CD8-positive, alpha-beta memory T cell (primary cell): Measurements from ENCODE around the gene MYT1. TPM values are rescaled to one million over a fixed set of nuclear protein-coding genes. Genes with fewer than 3 reads are reported as not detected.
"Not testable (repeated sequence)": the region's sequence is repeated elsewhere in the genome, so short reads cannot be mapped to it uniquely, and the experiment has no call there.

ENCODE experiments used
- CTCF ChIA-PET: fragments of 350-600 bp; sonication (Branson Sonifier 250); formaldehyde crosslinking; loops from one replicate; lab custom pipeline; 2021; ENCODE audit warnings: antibody characterized with exemption; lab: Charles Lee
- POLR2A ChIA-PET: fragments of 350-600 bp; sonication (Branson Sonifier 250); formaldehyde crosslinking; loops from one replicate; lab custom pipeline; 2021; ENCODE audit warnings: antibody characterized with exemption; lab: Charles Lee
- DNase-seq, 5 donors: peaks; one replicate each; pipeline versions ENCODE4 v3.0.0 to v3.0.0-alpha.2; 2020 to 2022; ENCODE audit warnings: mixed read lengths in 1 of 5
- H3K27ac ChIP-seq: one replicate; pipeline ENCODE4 v1.7.0; 2013; ENCODE audit warnings: low read depth, mild to moderate bottlenecking, low read length, moderate library complexity
- H3K27me3 ChIP-seq: 2 replicates; pipeline ENCODE4 v1.7.0; 2013; ENCODE audit warnings: low read length, mild to moderate bottlenecking; ENCODE audit not compliant: insufficient read depth, poor library complexity, severe bottlenecking
- H3K36me3 ChIP-seq: 2 replicates; pipeline ENCODE4 v1.7.0; 2013; ENCODE audit warnings: mild to moderate bottlenecking, low read length, moderate library complexity; ENCODE audit not compliant: insufficient read depth
- H3K4me1 ChIP-seq: 2 replicates; pipeline ENCODE4 v1.7.0; 2013; ENCODE audit warnings: mild to moderate bottlenecking, low read length, moderate library complexity; ENCODE audit not compliant: insufficient read depth
- H3K4me3 ChIP-seq: 2 replicates; pipeline ENCODE4 v1.7.0; 2013; ENCODE audit warnings: mild to moderate bottlenecking, low read length
- H3K9me3 ChIP-seq: 2 replicates; pipeline ENCODE4 v1.7.0; 2013; ENCODE audit warnings: mild to moderate bottlenecking, low read length
- H3K27ac Mint-ChIP-seq, 8 donors: one replicate each; pipeline ENCODE4 v1.8.0; 2020 to 2021; ENCODE audit warnings: mixed read lengths in 8 of 8, mild to moderate bottlenecking in 6 of 8, inconsistent platforms in 3 of 8, moderate library complexity in 3 of 8
- H3K27me3 Mint-ChIP-seq, 2 donors: one replicate each; pipeline ENCODE4 v1.8.0; 2020 to 2021; ENCODE audit warnings: mixed read lengths in 2 of 2, mild to moderate bottlenecking in 1 of 2, moderate library complexity in 1 of 2
- H3K36me3 Mint-ChIP-seq, 3 donors: one replicate each; pipeline ENCODE4 v1.8.0; 2020 to 2021; ENCODE audit warnings: mixed read lengths in 3 of 3, inconsistent platforms in 1 of 3, mild to moderate bottlenecking in 1 of 3
- H3K4me1 Mint-ChIP-seq, 3 donors: one replicate each; pipeline ENCODE4 v1.8.0; 2020 to 2021; ENCODE audit warnings: mixed read lengths in 3 of 3, inconsistent platforms in 1 of 3, mild to moderate bottlenecking in 1 of 3
- H3K4me3 Mint-ChIP-seq, 7 donors: one replicate each; pipeline ENCODE4 v1.8.0; 2020 to 2021; ENCODE audit warnings: mixed read lengths in 7 of 7, mild to moderate bottlenecking in 6 of 7, moderate library complexity in 4 of 7, inconsistent platforms in 2 of 7
- H3K9me3 Mint-ChIP-seq, 5 donors: one replicate each; pipeline ENCODE4 v1.8.0; 2020 to 2022; ENCODE audit warnings: mixed read lengths in 5 of 5, mild to moderate bottlenecking in 3 of 5, moderate library complexity in 2 of 5, inconsistent platforms in 1 of 5
- polyA plus RNA-seq: library from polyadenylated mRNA; unstranded; fragments of 300-500 nt; fragmentation: Illumina TruSeq; gene quantifications from one replicate; pipeline ENCODE4 v1.2.3, GENCODE V29; 2021
- total RNA-seq, 2 experiments: library from RNA; stranded (reverse); gene quantifications; one replicate each; pipeline ENCODE4 v1.2.3, GENCODE V29; 2021

Gene MYT1
- total and polyA plus RNA-seq, 3 experiments from 2014 or later = 0.07 TPM; not detected in 2

- peaks cover 4 to 5% of the 10 kb centered on the region in 2 donors for H3K27me3 Mint-ChIP-seq
- no peaks in the 10 kb centered on the region for H3K27me3 ChIP-seq
- H3K36me3 Mint-ChIP-seq = no peaks in the 10 kb centered on the region
- H3K27ac ChIP-seq = no peak overlapping the region
- H3K4me3 Mint-ChIP-seq = no peak overlapping the region
- H3K9me3 ChIP-seq = no peaks in the 10 kb centered on the region
- H3K27ac Mint-ChIP-seq = no peak overlapping the region
- no peaks in the 10 kb centered on the region for H3K9me3 Mint-ChIP-seq
- ChIA-PET POLR2A (no interaction called here), CTCF (no interaction called here)
- H3K4me3 ChIP-seq = no peak overlapping the region
- H3K4me1 Mint-ChIP-seq = peaks cover 20 to 33% (median 31%) of the 10 kb centered on the region in 3 donors
- H3K36me3 ChIP-seq = no peaks in the 10 kb centered on the region
- H3K4me1 ChIP-seq = peaks cover 14% of the 10 kb centered on the region
- peak in 1 of 5 donors; percentile 31 for DNase-seq
Measured at GRCh38 chr20:64231621-64232550, 67.6 kb downstream of the MYT1 start.

DNA sequence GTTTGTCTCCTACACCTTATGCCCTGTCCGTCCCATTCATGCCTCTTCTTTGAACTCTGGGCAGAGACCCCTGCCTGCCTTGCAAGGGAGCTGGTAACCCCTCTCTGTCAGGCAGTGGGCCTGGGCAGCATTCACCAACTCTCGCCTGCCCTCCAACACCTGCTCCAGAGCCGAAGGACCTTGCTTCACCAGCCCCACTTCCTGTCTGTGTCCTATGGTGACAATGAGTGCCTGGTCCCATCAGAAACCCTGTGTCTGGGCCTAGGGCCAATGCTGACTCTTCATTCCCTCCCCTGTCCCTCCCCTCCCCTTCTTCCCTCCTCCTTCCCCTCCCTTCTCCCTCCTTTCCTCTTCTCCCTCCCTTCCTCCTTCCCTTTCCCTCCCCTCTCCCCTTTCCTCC lies 68.5 kb downstream of the MYT1 start:
- Histone ChIP-seq H3K27ac (no peak overlapping the region), H3K27me3 (no peaks in the 10 kb centered on the region), H3K4me3 (no peak overlapping the region), H3K9me3 (no peaks in the 10 kb centered on the region), H3K36me3 (no peaks in the 10 kb centered on the region), H3K4me1 (peaks cover 5% of the 10 kb centered on the region)
- ChIA-PET CTCF (no interaction called here), POLR2A (no interaction called here)
- Mint-ChIP-seq H3K4me1 (peaks cover 14 to 24% (median 22%) of the 10 kb centered on the region in 3 donors), H3K27ac (peak overlapping the region in 2 of 8 donors; percentile 59 to 88), H3K9me3 (no peaks in the 10 kb centered on the region), H3K36me3 (no peaks in the 10 kb centered on the region), H3K27me3 (peaks cover 4 to 6% of the 10 kb centered on the region in 2 donors), H3K4me3 (no peak overlapping the region)
- DNase-seq = peak in 1 of 5 donors; percentile 30

- Histone ChIP-seq H3K27ac (no peak overlapping the region), H3K4me1 (no peaks in the 10 kb centered on the region), H3K36me3 (no peaks in the 10 kb centered on the region), H3K27me3 (no peaks in the 10 kb centered on the region), H3K4me3 (no peak overlapping the region), H3K9me3 (no peaks in the 10 kb centered on the region)
- ChIA-PET CTCF (no interaction called here), POLR2A (no interaction called here)
- Mint-ChIP-seq H3K9me3 (no peaks in the 10 kb centered on the region), H3K27ac (peak overlapping the region in 3 of 8 donors; percentile 17 to 75 (median 74)), H3K4me3 (no peak overlapping the region), H3K27me3 (peaks cover 0 to 5% of the 10 kb centered on the region in 2 donors), H3K36me3 (no peaks in the 10 kb centered on the region), H3K4me1 (peaks cover 9 to 17% (median 14%) of the 10 kb centered on the region in 3 donors)
- no peak for DNase-seq
Measured at GRCh38 chr20:64233725-64234124, 69.5 kb downstream of the MYT1 start.

GRCh38 chr20:64234291-64234791 lies 70.1 kb downstream of the MYT1 start:
- H3K9me3 ChIP-seq = no peaks in the 10 kb centered on the region
- H3K4me3 Mint-ChIP-seq = no peak overlapping the region

DNA sequence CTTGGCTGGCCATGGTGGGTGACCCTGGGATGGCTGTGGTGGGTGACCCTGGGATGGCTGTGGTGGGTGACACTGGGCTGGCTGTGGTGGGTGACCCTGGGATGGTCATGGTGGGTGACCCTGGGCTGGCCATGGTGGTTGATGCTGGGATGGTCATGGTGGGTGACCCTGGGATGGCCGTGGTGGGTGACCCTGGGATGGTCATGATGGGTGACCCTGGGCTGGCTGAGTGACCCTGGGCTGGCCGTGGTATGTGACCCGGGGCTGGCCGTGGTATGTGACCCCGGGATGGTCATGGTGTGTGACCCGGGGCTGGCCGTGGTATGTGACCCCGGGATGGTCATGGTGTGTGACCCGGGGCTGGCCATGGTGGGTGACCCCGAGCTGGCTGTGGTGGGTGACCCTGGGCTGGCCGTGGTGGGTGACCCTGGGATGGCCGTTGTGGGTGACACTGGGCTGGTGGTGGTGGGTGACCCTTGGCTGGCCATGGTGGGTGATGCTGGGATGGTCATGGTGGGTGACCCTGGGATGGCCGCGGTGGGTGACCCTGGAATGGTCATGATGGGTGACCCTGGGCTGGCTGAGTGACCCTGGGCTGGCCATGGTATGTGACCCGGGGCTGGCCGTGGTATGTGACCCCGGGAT lies 70.8 kb downstream of the MYT1 start:
- H3K9me3 Mint-ChIP-seq, H3K36me3 ChIP-seq, H3K4me3 Mint-ChIP-seq, H3K27ac ChIP-seq, H3K36me3 Mint-ChIP-seq, CTCF ChIA-PET, H3K4me3 ChIP-seq, H3K9me3 ChIP-seq, H3K27me3 ChIP-seq, H3K4me1 ChIP-seq, POLR2A ChIA-PET, H3K27me3 Mint-ChIP-seq: not testable (repeated sequence)
- peak in 1 of 5 donors; percentile 41 for DNase-seq
- peak overlapping the region in 2 of 8 donors; percentile 4 to 29 for H3K27ac Mint-ChIP-seq
- H3K4me1 Mint-ChIP-seq = peaks cover 7 to 14% (median 14%) of the 10 kb centered on the region in 3 donors

More at GRCh38 chr20:64234291-64234791, 70.1 kb downstream of the MYT1 start:
- no peaks in the 10 kb centered on the region for H3K27me3 ChIP-seq
- no peaks in the 10 kb centered on the region for H3K36me3 ChIP-seq
- DNase-seq = peak in 1 of 5 donors; percentile 44
- no peaks in the 10 kb centered on the region for H3K9me3 Mint-ChIP-seq
- H3K27ac Mint-ChIP-seq = no peak overlapping the region
- peaks cover 9 to 17% (median 14%) of the 10 kb centered on the region in 3 donors for H3K4me1 Mint-ChIP-seq
- no peak overlapping the region for H3K27ac ChIP-seq
- peaks cover 0 to 6% of the 10 kb centered on the region in 2 donors for H3K27me3 Mint-ChIP-seq
- H3K36me3 Mint-ChIP-seq = no peaks in the 10 kb centered on the region
- no peaks in the 10 kb centered on the region for H3K4me1 ChIP-seq
- ChIA-PET CTCF (no interaction called here), POLR2A (no interaction called here)
- H3K4me3 ChIP-seq = no peak overlapping the region

DNA sequence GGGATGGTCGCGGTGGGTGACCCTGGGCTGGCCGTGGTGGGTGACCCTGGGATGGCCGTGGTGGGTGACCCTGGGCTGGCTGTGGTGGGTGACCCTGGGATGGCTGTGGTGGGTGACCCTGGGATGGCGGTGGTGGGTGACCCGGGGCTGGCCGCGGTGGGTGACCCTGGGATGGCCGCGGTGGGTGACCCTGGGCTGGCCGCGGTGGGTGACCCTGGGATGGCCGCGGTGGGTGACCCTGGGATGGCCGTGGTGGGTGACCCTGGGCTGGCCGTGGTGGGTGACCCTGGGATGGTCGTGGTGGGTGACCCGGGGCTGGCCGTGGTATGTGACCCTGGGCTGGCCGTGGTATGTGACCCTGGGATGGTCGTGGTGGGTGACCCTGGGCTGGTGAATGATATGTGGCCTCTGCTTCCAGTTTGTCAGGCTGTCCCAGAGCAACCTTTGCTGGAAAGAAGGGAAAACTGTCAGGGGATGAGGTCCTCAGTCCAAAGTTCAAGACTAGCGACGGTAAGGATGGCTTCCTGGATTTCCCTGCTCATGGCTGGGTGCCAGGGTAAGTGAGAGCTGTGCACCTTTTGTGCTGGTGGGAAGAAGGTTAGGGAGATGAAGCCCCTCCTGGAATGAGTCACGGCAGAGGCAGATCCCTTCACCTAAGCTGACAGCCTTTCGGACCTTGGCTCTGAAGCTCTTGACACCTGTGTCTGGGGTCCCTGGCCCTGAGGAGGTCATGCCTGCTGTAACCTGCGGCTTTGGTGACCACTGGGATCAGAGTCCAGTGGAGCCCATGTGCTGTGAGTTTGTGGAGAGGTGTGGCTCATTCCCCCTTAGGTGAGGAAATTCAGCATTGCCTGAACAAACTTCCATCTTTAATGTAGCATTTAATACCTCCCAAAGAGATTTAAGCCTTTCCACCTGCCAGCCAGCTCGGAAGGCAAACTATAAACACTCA lies 72.2 kb downstream of the MYT1 start:
- DNase-seq = no peak
- no peak overlapping the region for H3K27ac ChIP-seq
- no peaks in the 10 kb centered on the region for H3K27me3 ChIP-seq
- CTCF ChIA-PET = no interaction called here
- H3K4me3 ChIP-seq = no peak overlapping the region
- Mint-ChIP-seq H3K27ac (no peak overlapping the region), H3K27me3 (peaks cover 0 to 6% of the 10 kb centered on the region in 2 donors), H3K36me3 (no peaks in the 10 kb centered on the region), H3K4me3 (no peak overlapping the region), H3K4me1 (peaks cover 7 to 14% (median 14%) of the 10 kb centered on the region in 3 donors), H3K9me3 (no peaks in the 10 kb centered on the region)
- POLR2A ChIA-PET = no interaction called here
- no peaks in the 10 kb centered on the region for H3K36me3 ChIP-seq
- H3K9me3 ChIP-seq = no peaks in the 10 kb centered on the region
- no peaks in the 10 kb centered on the region for H3K4me1 ChIP-seq

DNA sequence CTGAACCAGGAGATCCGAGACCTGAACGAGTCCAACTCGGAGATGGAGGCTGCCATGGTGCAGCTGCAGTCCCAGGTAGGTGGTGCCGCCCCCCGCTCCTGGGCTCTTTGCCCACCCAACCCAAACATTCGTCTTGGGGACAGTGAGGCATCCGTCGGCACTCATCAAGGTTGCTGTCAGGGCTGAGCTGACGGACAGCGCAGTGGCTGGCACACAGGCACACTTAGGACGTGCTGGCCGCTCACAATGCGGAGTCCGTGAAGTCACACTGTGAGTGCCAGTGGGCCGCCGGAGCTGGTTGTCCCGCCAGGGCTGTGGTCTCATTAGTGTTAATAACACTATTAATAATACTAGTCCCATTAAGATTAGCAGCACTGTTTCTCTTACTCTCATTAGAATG lies 73.1 kb downstream of the MYT1 start:
- no peak overlapping the region for H3K4me3 Mint-ChIP-seq
- no peak overlapping the region for H3K27ac Mint-ChIP-seq
- peaks cover 7 to 14% (median 14%) of the 10 kb centered on the region in 3 donors for H3K4me1 Mint-ChIP-seq
- H3K9me3 Mint-ChIP-seq = no peaks in the 10 kb centered on the region
- no peak overlapping the region for H3K27ac ChIP-seq
- no peak overlapping the region for H3K4me3 ChIP-seq
- DNase-seq = no peak
- no peaks in the 10 kb centered on the region for H3K9me3 ChIP-seq
- no peaks in the 10 kb centered on the region for H3K36me3 Mint-ChIP-seq
- H3K27me3 ChIP-seq = no peaks in the 10 kb centered on the region
- ChIA-PET CTCF (no interaction called here), POLR2A (no interaction called here)
- H3K36me3 ChIP-seq = no peaks in the 10 kb centered on the region
- peaks cover 2 to 6% of the 10 kb centered on the region in 2 donors for H3K27me3 Mint-ChIP-seq
- H3K4me1 ChIP-seq = no peaks in the 10 kb centered on the region
